Endothelial cell of umbilical vein (primary cell): ENCODE results near the gene TREML2. TPM values are rescaled to one million over a fixed set of nuclear protein-coding genes. Genes with fewer than 3 reads are reported as not detected.

Experiments
- BruUV-seq: library from RNA; stranded (reverse); fragments of 400-500 nt; replicated peaks from 2 replicates; lab custom pipeline; 2021; lab: Mats Ljungman, UMichigan
- CTCF ChIA-PET: fragments of 300-600, 350-600 bp; sonication (Branson Sonifier 250); formaldehyde crosslinking; loops from one replicate; lab custom pipeline; 2021; ENCODE audit warnings: antibody characterized with exemption, inconsistent platforms; lab: Charles Lee
- POLR2A ChIA-PET: fragments of 300-600, 350-600 bp; sonication (Branson Sonifier 250); formaldehyde crosslinking; loops from one replicate; lab custom pipeline; 2021; ENCODE audit warnings: antibody characterized with exemption, inconsistent platforms; lab: Charles Lee
- DNase-seq: peaks from one replicate; pipeline ENCODE4 v3.0.0-alpha.2; 2011; ENCODE audit warnings: low read depth, low spot score
- FAIRE-seq: peaks from 2 replicates; lab custom pipeline; 2011; peaks lifted over from hg19 to GRCh38; lab: Jason Lieb, UNC
- H2AFZ ChIP-seq: 2 replicates; pipeline ENCODE4 v1.6.0; 2012; ENCODE audit warnings: low read depth, low read length, control low read depth, inconsistent platforms
- H3K27ac ChIP-seq: 2 replicates; pipeline ENCODE4 v1.5.1; 2011; ENCODE audit warnings: low read depth, mild to moderate bottlenecking, control low read depth, low read length, moderate library complexity; ENCODE audit not compliant: insufficient read depth
- H3K27me3 ChIP-seq, 2 experiments: 2 replicates each; pipeline versions ENCODE4 v1.6.0 to v1.6.1; 2011; ENCODE audit warnings: low read length in 2 of 2, mixed read lengths in 1 of 2; ENCODE audit not compliant: control insufficient read depth in 2 of 2, insufficient read depth in 2 of 2
- H3K36me3 ChIP-seq, 2 experiments: 2 replicates in 1 of 2; 3 replicates in 1 of 2; pipeline ENCODE4 v1.5.1; 2011; ENCODE audit warnings: low read length in 2 of 2, mild to moderate bottlenecking in 1 of 2, moderate library complexity in 1 of 2; ENCODE audit not compliant: control insufficient read depth in 2 of 2, insufficient read depth in 2 of 2; ENCODE audit errors: extremely low read depth in 1 of 2
- H3K4me1 ChIP-seq: 3 replicates; pipeline ENCODE4 v1.5.1; 2011; ENCODE audit warnings: mild to moderate bottlenecking, low read length; ENCODE audit not compliant: control insufficient read depth, insufficient read depth; ENCODE audit errors: extremely low read depth
- H3K4me2 ChIP-seq: 2 replicates; pipeline ENCODE4 v1.6.1; 2011; ENCODE audit warnings: low read length, control low read depth, mixed read lengths; ENCODE audit not compliant: insufficient read depth
- H3K4me3 ChIP-seq, 3 experiments: fragments of 200-600 bp in 1 of 3; sonication (generic), shearing (Covaris generic) in 1 of 3; replicated peaks in 1 of 3; 2 replicates each; pipeline ENCODE4 v1.5.1; 2011 to 2016; ENCODE audit warnings: control low read depth in 3 of 3, low read length in 3 of 3, mild to moderate bottlenecking in 2 of 3, inconsistent platforms in 1 of 3, low read depth in 1 of 3, moderate library complexity in 1 of 3; ENCODE audit not compliant: insufficient read depth in 1 of 3
- H3K79me2 ChIP-seq: 2 replicates; pipeline ENCODE4 v1.6.0; 2012; ENCODE audit warnings: low read length, inconsistent platforms; ENCODE audit not compliant: control insufficient read depth, insufficient read depth
- H3K9ac ChIP-seq: replicated peaks from 2 replicates; pipeline ENCODE3; 2011; ENCODE audit warnings: low read length, control low read depth; ENCODE audit not compliant: insufficient read depth; ENCODE audit errors: extremely low read depth
- H3K9me1 ChIP-seq: replicated peaks from 3 replicates; pipeline ENCODE4 v1.6.0; 2011; ENCODE audit warnings: mild to moderate bottlenecking, low read length; ENCODE audit not compliant: control insufficient read depth, insufficient read depth; ENCODE audit errors: extremely low read depth
- H3K9me3 ChIP-seq: replicated peaks from 2 replicates; pipeline ENCODE4 v1.5.1; 2012; ENCODE audit warnings: low read length, inconsistent platforms; ENCODE audit not compliant: control insufficient read depth, insufficient read depth
- H4K20me1 ChIP-seq: replicated peaks from 2 replicates; pipeline ENCODE3; 2011; ENCODE audit warnings: mild to moderate bottlenecking, low read length; ENCODE audit not compliant: control insufficient read depth, insufficient read depth; ENCODE audit errors: extremely low read depth
- CTCF ChIP-seq, 2 donors: IDR thresholded peaks; 1 replicate in 1 of 2; 2 replicates in 1 of 2; pipeline ENCODE4 v1.5.1; 2011; ENCODE audit warnings: low read length in 2 of 2, mild to moderate bottlenecking in 2 of 2, moderate library complexity in 2 of 2, control low read depth in 1 of 2, inconsistent platforms in 1 of 2, low read depth in 1 of 2; ENCODE audit not compliant: insufficient read depth in 1 of 2; ENCODE audit errors: extremely low read depth in 1 of 2
- EZH2 ChIP-seq: IDR thresholded peaks from 2 replicates; pipeline ENCODE4 v1.6.1; 2012; ENCODE audit warnings: borderline replicate concordance, low read depth, mild to moderate bottlenecking, moderate library complexity, low read length, inconsistent platforms; ENCODE audit not compliant: severe bottlenecking
- GATA2 ChIP-seq: IDR thresholded peaks from 2 replicates; pipeline ENCODE4 v1.7.0; 2011; ENCODE audit warnings: low read depth, mild to moderate bottlenecking, moderate library complexity, mixed read lengths, low read length; ENCODE audit not compliant: insufficient read length, insufficient read depth
- MAX ChIP-seq: IDR thresholded peaks from 2 replicates; pipeline ENCODE4 v1.6.1; 2011; ENCODE audit not compliant: insufficient read depth, insufficient read length
- MYC ChIP-seq: IDR thresholded peaks from one replicate; pipeline ENCODE4 v1.6.1; 2011; ENCODE audit warnings: mild to moderate bottlenecking, low read depth, low read length
- POLR2A ChIP-seq: IDR thresholded peaks from 2 replicates; pipeline ENCODE4 v1.6.1; 2012; ENCODE audit warnings: low read depth, mild to moderate bottlenecking, control low read depth, low read length
- POLR2AphosphoS5 ChIP-seq: IDR thresholded peaks from 2 replicates; pipeline ENCODE4 v1.6.1; 2012; ENCODE audit warnings: low read depth, mild to moderate bottlenecking, control low read depth, low read length, moderate library complexity; ENCODE audit not compliant: insufficient read depth
- dilution Hi-C: fragments of 300-500 bp; cut with MboI; formaldehyde crosslinking; loops from one replicate; pipeline ENCODE4 v1.15.0; 2019; ENCODE audit warnings: low sequenced_read_pairs; ENCODE audit not compliant: extremely low pct_ligation_motif_present
- intact Hi-C: fragments of 100-400 bp; cut with micrococcal nuclease; formaldehyde crosslinking; loops from one replicate; pipeline ENCODE4 v1.10.0; 2022
- polyA plus RNA-seq, 4 experiments: library from polyadenylated mRNA; depleted of rRNA in 3 of 4; stranded (reverse) in 3 of 4; unstranded in 1 of 4; fragments of >200 nt; gene quantifications; 2 replicates each; pipeline versions ENCODE4 v1.2.1 to v1.2.3, GENCODE V29; 2011 to 2012; ENCODE audit warnings: missing spikeins in 1 of 4
- total RNA-seq: library from RNA; stranded (reverse); gene quantifications from 2 replicates; pipeline ENCODE4 v1.2.3, GENCODE V29; 2021

TREML2 gene
- total and polyA plus RNA-seq, 2 donors (not counting 3 experiments of a cell fraction or from before 2014, with no cell fraction given): not detected

- no peaks in the 10 kb centered on the region for H3K36me3 ChIP-seq
- no peaks in the 10 kb centered on the region for H3K79me2 ChIP-seq
- no peaks in the 10 kb centered on the region for H3K9me1 ChIP-seq
- TF ChIP-seq GATA2: no peak
- TF ChIP-seq POLR2A: no peak
- no peak for TF ChIP-seq POLR2AphosphoS5
- no peak for TF ChIP-seq CTCF (IDR thresholded peaks at IDR 0.05; ENCODE audit: extremely low read depth in 1 of 2, insufficient read depth in 1 of 2, low read depth in 1 of 2, low read length in 2 of 2)
- no peak for TF ChIP-seq MYC
- no peak for TF ChIP-seq EZH2
- no peak for TF ChIP-seq MAX
- H3K4me3 ChIP-seq: no peak overlapping the region
- dilution Hi-C loops: no loop called here
- FAIRE-seq: no peak
- H3K27me3 ChIP-seq: peaks cover 3 to 6% of the 10 kb centered on the region in 2 experiments
- H2AFZ ChIP-seq: no peak overlapping the region
- ChIA-PET POLR2A (no interaction called here), CTCF (interaction anchor here (1.1 to 1.2 kb wide), 2 partner anchors 9 to 13 kb away, joined by 4 read pairs; no protein-coding TSS in a partner anchor)
- H3K27ac ChIP-seq: no peak overlapping the region
- H3K9me3 ChIP-seq: no peaks in the 10 kb centered on the region
- BruUV-seq: no TSS peak
- no peak for DNase-seq
- H3K9ac ChIP-seq: no peak overlapping the region
- no peaks in the 10 kb centered on the region for H3K4me1 ChIP-seq
- intact Hi-C loops: no loop called here
- no peak overlapping the region for H3K4me2 ChIP-seq
- no peaks in the 10 kb centered on the region for H4K20me1 ChIP-seq
These were observed 551 bp downstream of the TREML2 start for GRCh38 chr6:41200296-41200900.
